Subcutaneous adipose tissue (tissue), 4 donors: ENCODE data around the gene IGFBP4. TPM values are rescaled to one million over a fixed set of nuclear protein-coding genes. Genes with fewer than 3 reads are reported as not detected.

Experiments
- total RNA-seq, 4 donors: library from RNA; depleted of rRNA; stranded (reverse); fragments of >200 nt; gene quantifications; one replicate each; pipeline ENCODE4 v1.1.0, GENCODE V29; 2016
- TF ChIP-seq, protein P1 (sequence below): fragments of 450-650 bp; IDR thresholded peaks from one replicate; pipeline ENCODE4 v1.5.1; 2016; ENCODE audit warnings: low read depth, mild to moderate bottlenecking, control low read depth, antibody characterized with exemption, moderate library complexity

IGFBP4 gene
- total RNA-seq, 4 donors from 2014 or later = 147 to 268 (median 232) TPM

DNA sequence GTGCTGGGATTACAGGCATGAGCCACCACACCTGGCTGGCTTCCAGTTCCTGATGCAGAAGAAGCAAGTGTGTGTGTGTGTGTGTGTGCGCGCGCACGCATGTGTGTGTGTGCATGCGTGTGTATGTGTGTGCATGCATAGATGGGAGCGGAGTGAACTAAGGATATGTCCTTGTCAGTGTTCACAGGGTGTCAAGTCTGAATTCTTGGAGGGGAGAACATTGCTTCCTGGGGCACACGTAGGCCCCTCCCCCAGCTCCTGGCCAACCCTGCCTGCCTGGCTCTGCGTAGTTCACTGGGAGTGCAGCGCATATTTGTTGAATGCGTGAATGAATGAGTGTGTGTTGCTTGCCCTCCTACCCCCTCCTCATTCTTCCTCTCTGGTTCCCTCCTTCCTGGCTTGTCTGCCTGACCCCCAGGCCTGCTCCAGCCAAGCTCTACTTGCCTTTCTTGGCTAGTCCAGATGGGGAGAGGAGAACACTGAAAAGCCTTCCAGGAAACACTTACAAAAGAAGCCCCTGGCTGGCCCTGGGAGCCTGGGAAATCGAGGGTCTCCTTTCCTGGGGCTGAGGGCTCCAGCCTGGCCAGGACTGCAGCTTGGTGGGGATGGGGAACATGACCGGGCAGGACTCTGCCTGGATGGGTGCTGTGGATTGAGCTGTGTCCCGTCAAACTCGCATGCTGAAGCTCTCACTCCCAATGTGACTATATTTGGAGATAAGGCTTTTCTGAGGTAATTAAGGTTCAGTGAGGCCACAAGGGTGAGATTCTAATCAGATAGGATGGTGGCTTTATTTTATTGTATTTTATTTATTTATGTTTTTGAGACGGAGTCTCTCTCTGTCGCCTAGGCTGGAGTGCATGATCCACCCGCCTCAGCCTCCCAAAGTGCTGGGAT, 27.9 kb downstream of the IGFBP4 start:
- TF ChIP-seq, protein P1, sequence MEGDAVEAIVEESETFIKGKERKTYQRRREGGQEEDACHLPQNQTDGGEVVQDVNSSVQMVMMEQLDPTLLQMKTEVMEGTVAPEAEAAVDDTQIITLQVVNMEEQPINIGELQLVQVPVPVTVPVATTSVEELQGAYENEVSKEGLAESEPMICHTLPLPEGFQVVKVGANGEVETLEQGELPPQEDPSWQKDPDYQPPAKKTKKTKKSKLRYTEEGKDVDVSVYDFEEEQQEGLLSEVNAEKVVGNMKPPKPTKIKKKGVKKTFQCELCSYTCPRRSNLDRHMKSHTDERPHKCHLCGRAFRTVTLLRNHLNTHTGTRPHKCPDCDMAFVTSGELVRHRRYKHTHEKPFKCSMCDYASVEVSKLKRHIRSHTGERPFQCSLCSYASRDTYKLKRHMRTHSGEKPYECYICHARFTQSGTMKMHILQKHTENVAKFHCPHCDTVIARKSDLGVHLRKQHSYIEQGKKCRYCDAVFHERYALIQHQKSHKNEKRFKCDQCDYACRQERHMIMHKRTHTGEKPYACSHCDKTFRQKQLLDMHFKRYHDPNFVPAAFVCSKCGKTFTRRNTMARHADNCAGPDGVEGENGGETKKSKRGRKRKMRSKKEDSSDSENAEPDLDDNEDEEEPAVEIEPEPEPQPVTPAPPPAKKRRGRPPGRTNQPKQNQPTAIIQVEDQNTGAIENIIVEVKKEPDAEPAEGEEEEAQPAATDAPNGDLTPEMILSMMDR = no peak

GRCh38 chr17:40471846-40472732, 28.8 kb downstream of the IGFBP4 start:
- TF ChIP-seq, protein P1 = no peak

GRCh38 chr17:40472733-40473452, 29.6 kb downstream of the IGFBP4 start:
- TF ChIP-seq, protein P1 = no peak

- TF ChIP-seq, protein P1 = no peak
Observed at GRCh38 chr17:40473573-40474365, 30.5 kb downstream of the IGFBP4 start.

- TF ChIP-seq, protein P1 = no peak
Observed at GRCh38 chr17:40474419-40475002, 31.3 kb downstream of the IGFBP4 start.

GRCh38 chr17:40475234-40475908, 32.1 kb downstream of the IGFBP4 start:
- TF ChIP-seq, protein P1 = no peak
